Measurements from ENCODE around the gene STX12. TPM values are rescaled to one million over a fixed set of nuclear protein-coding genes. Genes with fewer than 3 reads are reported as not detected.
A peak's percentile ranks its signal among the peaks of the same experiment; 100 is the strongest.

Gene STX12
- 91.9 TPM for total RNA-seq

GRCh38 chr1:27772932-27773825 lies at the start of gene STX12:
Gene STX12 (plus strand): TSS chr1:27773219. CDS start chr1:27773308, 89 bp downstream.
- H3K4me3 ChIP-seq: peak within 1 kb of the TSS; percentile 75 to 91
- H3K9me3 ChIP-seq: no peaks in the 10 kb centered on the region
- peak within 1 kb of the TSS; percentile 96 to 98 for H3K27ac ChIP-seq
- peak; percentile 99 to 100 for DNase-seq (ENCODE audit: low spot score in 2 of 2)
- TF ChIP-seq CTCF (IDR thresholded peaks at IDR 0.05): no peak
- no peaks in the 10 kb centered on the region for H3K27me3 ChIP-seq
- peaks cover 0 to 4% of the 10 kb centered on the region in 2 donors for H3K36me3 ChIP-seq
- H3K4me1 ChIP-seq: peaks cover 0 to 24% of the 10 kb centered on the region in 2 donors
- intact Hi-C loops (cut with DNase I): loop anchor here (1.0 to 5.0 kb wide), 6 partner anchors 48 to 780 kb away; partner anchors contain the start of genes FAM76A, IFI6, MAP3K6 and PPP1R8

- intact Hi-C loops (cut with DNase I): loop anchor here (1.0 to 10.0 kb wide), 4 partner anchors 48 to 360 kb away; partner anchors contain the start of genes IFI6, PPP1R8 and STX12
- no peak for TF ChIP-seq CTCF (IDR thresholded peaks at IDR 0.05)
- peak overlapping the region; percentile 41 to 98 for H3K4me3 ChIP-seq
These were observed 48.1 kb upstream of the STX12 start for GRCh38 chr1:27724961-27725373.

GRCh38 chr1:27725374-27726172 lies 47.4 kb upstream of the STX12 start, which contains the start of gene FAM76A:
Gene FAM76A (plus strand): TSS chr1:27725961. CDS start chr1:27726081, 120 bp downstream.
- peak within 1 kb of the TSS; percentile 83 to 96 for H3K27ac ChIP-seq
- no peaks in the 10 kb centered on the region for H3K27me3 ChIP-seq
- peak; percentile 30 to 58 (median 48) for TF ChIP-seq CTCF (IDR thresholded peaks at IDR 0.05)
- peak within 1 kb of the TSS; percentile 68 to 98 for H3K4me3 ChIP-seq
- H3K36me3 ChIP-seq: no peaks in the 10 kb centered on the region
- DNase-seq (ENCODE audit: low spot score in 2 of 2): peak; percentile 97 to 100
- intact Hi-C loops (cut with DNase I): loop anchor here (1.0 to 10.0 kb wide), 4 partner anchors 48 to 361 kb away; partner anchors contain the start of genes IFI6, PPP1R8 and STX12
- H3K4me1 ChIP-seq: peaks cover 10 to 12% of the 10 kb centered on the region in 2 donors
- no peaks in the 10 kb centered on the region for H3K9me3 ChIP-seq

More at GRCh38 chr1:27724961-27725373, 48.1 kb upstream of the STX12 start:
- Histone ChIP-seq H3K27me3 (no peaks in the 10 kb centered on the region), H3K4me1 (peaks cover 10 to 12% of the 10 kb centered on the region in 2 donors), H3K9me3 (no peaks in the 10 kb centered on the region), H3K27ac (peak overlapping the region; percentile 83), H3K36me3 (no peaks in the 10 kb centered on the region)
- DNase-seq (ENCODE audit: low spot score in 2 of 2): peak in 1 of 2 donors; percentile 66

GRCh38 chr1:27726173-27727044 lies 46.6 kb upstream of the STX12 start:
- no peak for TF ChIP-seq CTCF (IDR thresholded peaks at IDR 0.05)
- peaks cover 0 to 3% of the 10 kb centered on the region in 2 donors for H3K36me3 ChIP-seq
- intact Hi-C loops (cut with DNase I): loop anchor here (10.0 kb wide), 1 partner anchor 108 kb away; the partner anchor contains the start of gene PPP1R8
- peaks cover 10 to 12% of the 10 kb centered on the region in 2 donors for H3K4me1 ChIP-seq
- peak overlapping the region; percentile 68 to 98 for H3K4me3 ChIP-seq
- no peaks in the 10 kb centered on the region for H3K9me3 ChIP-seq
- peak in 1 of 2 donors; percentile 74 for DNase-seq (ENCODE audit: low spot score in 2 of 2)
- H3K27ac ChIP-seq: peak overlapping the region; percentile 82 to 96
- no peaks in the 10 kb centered on the region for H3K27me3 ChIP-seq
